Astrocyte (in vitro differentiated cells and primary cell): Measurements from ENCODE around the gene DNAH17. TPM values are rescaled to one million over a fixed set of nuclear protein-coding genes. Genes with fewer than 3 reads are reported as not detected.

Experiments used
- DNase-seq: peaks from one replicate; pipeline ENCODE4 v3.0.0-alpha.2; 2010; ENCODE audit warnings: low read depth
- FAIRE-seq: peaks from 2 replicates; lab custom pipeline; 2011; peaks lifted over from hg19 to GRCh38; lab: Jason Lieb, UNC
- H2AFZ ChIP-seq: 2 replicates; pipeline ENCODE4 v1.6.0; 2012; ENCODE audit warnings: low read depth, low read length, inconsistent platforms
- H3K27ac ChIP-seq: 2 replicates; pipeline ENCODE4 v1.5.1; 2011; ENCODE audit warnings: low read depth, low read length, inconsistent platforms
- H3K27me3 ChIP-seq: 2 replicates; pipeline ENCODE4 v1.6.0; 2011; ENCODE audit warnings: low read length, inconsistent platforms; ENCODE audit not compliant: insufficient read depth
- H3K36me3 ChIP-seq: 2 replicates; pipeline ENCODE4 v1.5.1; 2011; ENCODE audit warnings: low read length, inconsistent platforms; ENCODE audit not compliant: insufficient read depth
- H3K4me1 ChIP-seq: 2 replicates; pipeline ENCODE4 v1.5.1; 2011; ENCODE audit warnings: low read length, inconsistent platforms; ENCODE audit not compliant: insufficient read depth
- H3K4me2 ChIP-seq: 2 replicates; pipeline ENCODE4 v1.6.0; 2012; ENCODE audit warnings: low read length, inconsistent platforms
- H3K4me3 ChIP-seq: 2 replicates; pipeline ENCODE4 v1.5.1; 2011; ENCODE audit warnings: low read depth, mild to moderate bottlenecking, low read length, inconsistent platforms; ENCODE audit not compliant: insufficient read depth
- H3K79me2 ChIP-seq: 2 replicates; pipeline ENCODE4 v1.6.0; 2012; ENCODE audit warnings: mild to moderate bottlenecking, low read length, inconsistent platforms; ENCODE audit not compliant: insufficient read depth
- H3K9ac ChIP-seq: 2 replicates; pipeline ENCODE4 v1.6.0; 2012; ENCODE audit warnings: mild to moderate bottlenecking, low read length, inconsistent platforms
- H3K9me3 ChIP-seq: 2 replicates; pipeline ENCODE4 v1.5.1; 2012; ENCODE audit warnings: low read depth, mild to moderate bottlenecking, low read length, inconsistent platforms; ENCODE audit not compliant: insufficient read depth
- H4K20me1 ChIP-seq: 2 replicates; pipeline ENCODE4 v1.6.0; 2012; ENCODE audit warnings: low read length, inconsistent platforms; ENCODE audit not compliant: insufficient read depth
- H3K27ac Mint-ChIP-seq: one replicate; pipeline ENCODE4 v1.8.0; 2021; ENCODE audit warnings: mild to moderate bottlenecking, mixed read lengths; ENCODE audit not compliant: unreplicated experiment
- H3K27me3 Mint-ChIP-seq: one replicate; pipeline ENCODE4 v1.8.0; 2021; ENCODE audit warnings: low read depth, mixed read lengths; ENCODE audit not compliant: unreplicated experiment
- H3K36me3 Mint-ChIP-seq: one replicate; pipeline ENCODE4 v1.8.0; 2021; ENCODE audit warnings: low read depth, mixed read lengths; ENCODE audit not compliant: unreplicated experiment
- H3K4me1 Mint-ChIP-seq: one replicate; pipeline ENCODE4 v1.8.0; 2021; ENCODE audit warnings: low read depth, mixed read lengths; ENCODE audit not compliant: unreplicated experiment
- H3K4me3 Mint-ChIP-seq: one replicate; pipeline ENCODE4 v1.8.0; 2021; ENCODE audit warnings: mild to moderate bottlenecking, moderate library complexity, mixed read lengths; ENCODE audit not compliant: unreplicated experiment
- H3K9me3 Mint-ChIP-seq: one replicate; pipeline ENCODE4 v1.8.0; 2021; ENCODE audit warnings: mild to moderate bottlenecking, mixed read lengths; ENCODE audit not compliant: unreplicated experiment
- EZH2 ChIP-seq: IDR thresholded peaks from 2 replicates; pipeline ENCODE4 v1.6.1; 2012; ENCODE audit warnings: mild to moderate bottlenecking, low read length, inconsistent platforms; ENCODE audit not compliant: insufficient read depth
- total RNA-seq: library from RNA; stranded (reverse); gene quantifications from 2 replicates; pipeline ENCODE4 v1.2.1, GENCODE V29; 2021
- TF ChIP-seq, protein P1 (sequence below): IDR thresholded peaks from 2 replicates; pipeline ENCODE4 v1.5.1; 2011; ENCODE audit warnings: low read depth, mild to moderate bottlenecking, inconsistent platforms, low read length, moderate library complexity; ENCODE audit not compliant: insufficient read depth

DNAH17 gene
- total RNA-seq, 1 donor from 2014 or later: 0.14 TPM

DNA sequence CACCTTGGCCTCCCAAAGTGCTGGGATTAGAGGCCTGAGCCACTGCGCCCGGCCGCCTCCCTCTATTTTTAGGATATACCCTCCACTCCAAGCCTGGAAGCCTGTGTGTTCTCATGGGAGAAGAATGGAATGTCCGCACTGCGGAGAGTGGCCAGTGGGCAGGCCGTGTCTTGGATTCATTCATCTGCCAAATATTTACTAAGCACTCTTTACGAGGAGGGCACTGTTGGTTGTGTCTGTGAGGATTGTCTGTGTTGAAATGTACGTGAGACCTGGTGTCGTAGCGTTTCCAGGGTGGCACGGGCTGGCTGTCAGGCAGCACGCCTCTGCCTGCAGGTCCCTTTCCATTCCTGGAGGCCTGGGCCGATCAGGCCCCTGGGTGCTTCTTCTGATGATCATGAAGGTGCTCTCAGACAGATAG is 179.5 kb downstream of the DNAH17 start:
- Histone ChIP-seq H3K4me2 (peak overlapping the region; percentile 58), H3K9me3 (no peaks in the 10 kb centered on the region), H4K20me1 (peaks cover 66% of the 10 kb centered on the region), H3K79me2 (peaks cover 59% of the 10 kb centered on the region), H3K27ac (peak overlapping the region; percentile 47), H2AFZ (no peak overlapping the region), H3K4me1 (peaks cover 8% of the 10 kb centered on the region), H3K9ac (peak overlapping the region; percentile 12), H3K27me3 (no peaks in the 10 kb centered on the region), H3K4me3 (no peak overlapping the region), H3K36me3 (peaks cover 26% of the 10 kb centered on the region)
- FAIRE-seq (no peak), DNase-seq (peak; percentile 76)
- Mint-ChIP-seq H3K4me1 (peaks cover 49% of the 10 kb centered on the region), H3K27ac (peak overlapping the region; percentile 47), H3K36me3 (peaks cover 35% of the 10 kb centered on the region), H3K9me3 (no peaks in the 10 kb centered on the region), H3K27me3 (no peaks in the 10 kb centered on the region), H3K4me3 (peak overlapping the region; percentile 62)
- no peak for TF ChIP-seq EZH2
- TF ChIP-seq, protein P1, sequence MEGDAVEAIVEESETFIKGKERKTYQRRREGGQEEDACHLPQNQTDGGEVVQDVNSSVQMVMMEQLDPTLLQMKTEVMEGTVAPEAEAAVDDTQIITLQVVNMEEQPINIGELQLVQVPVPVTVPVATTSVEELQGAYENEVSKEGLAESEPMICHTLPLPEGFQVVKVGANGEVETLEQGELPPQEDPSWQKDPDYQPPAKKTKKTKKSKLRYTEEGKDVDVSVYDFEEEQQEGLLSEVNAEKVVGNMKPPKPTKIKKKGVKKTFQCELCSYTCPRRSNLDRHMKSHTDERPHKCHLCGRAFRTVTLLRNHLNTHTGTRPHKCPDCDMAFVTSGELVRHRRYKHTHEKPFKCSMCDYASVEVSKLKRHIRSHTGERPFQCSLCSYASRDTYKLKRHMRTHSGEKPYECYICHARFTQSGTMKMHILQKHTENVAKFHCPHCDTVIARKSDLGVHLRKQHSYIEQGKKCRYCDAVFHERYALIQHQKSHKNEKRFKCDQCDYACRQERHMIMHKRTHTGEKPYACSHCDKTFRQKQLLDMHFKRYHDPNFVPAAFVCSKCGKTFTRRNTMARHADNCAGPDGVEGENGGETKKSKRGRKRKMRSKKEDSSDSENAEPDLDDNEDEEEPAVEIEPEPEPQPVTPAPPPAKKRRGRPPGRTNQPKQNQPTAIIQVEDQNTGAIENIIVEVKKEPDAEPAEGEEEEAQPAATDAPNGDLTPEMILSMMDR: no peak

DNA sequence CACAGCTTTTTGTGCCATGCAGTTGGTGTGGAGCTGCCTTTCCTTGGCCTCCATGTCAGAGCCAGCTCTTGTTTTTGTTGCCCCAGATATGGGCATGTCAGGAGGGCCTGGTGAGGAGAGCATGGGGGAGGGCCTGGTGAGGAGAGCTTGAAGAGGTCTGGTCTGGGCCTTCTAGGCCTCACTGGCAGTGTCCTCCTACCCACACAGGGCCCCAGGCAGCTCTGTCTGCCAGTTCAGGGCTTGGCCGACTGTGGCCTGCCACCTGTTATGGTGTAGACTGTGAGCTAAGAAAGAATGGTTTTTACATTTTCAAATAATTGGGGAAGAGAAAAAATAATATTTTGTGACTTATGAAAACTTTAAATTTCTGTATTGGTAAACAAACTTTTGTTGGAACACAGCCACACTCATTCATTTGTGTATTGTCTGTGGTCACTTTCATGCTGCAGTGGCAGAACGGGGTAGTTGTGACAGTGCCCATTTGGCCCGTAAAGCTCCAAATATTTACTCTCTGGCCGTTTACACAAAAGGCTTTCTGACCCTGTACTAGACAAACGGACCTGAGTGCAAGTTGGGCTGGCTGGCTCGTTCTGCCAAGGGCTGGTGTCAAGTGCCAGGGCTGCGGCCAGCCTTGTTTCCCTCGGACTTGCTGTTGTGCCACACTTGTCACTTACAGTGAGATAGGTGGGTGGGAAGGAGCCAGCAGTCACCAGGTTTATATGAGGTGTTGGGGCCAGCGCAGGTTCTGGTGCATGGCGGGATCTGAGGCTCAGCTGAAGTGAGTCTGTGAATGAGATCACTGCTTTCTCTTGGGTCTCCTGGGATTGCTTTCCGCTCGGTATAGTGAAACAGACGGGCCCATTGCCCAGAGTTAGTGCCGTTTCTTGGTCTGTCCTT is 180.5 kb downstream of the DNAH17 start:
- Mint-ChIP-seq H3K27ac (peak overlapping the region; percentile 41), H3K4me1 (peaks cover 54% of the 10 kb centered on the region), H3K27me3 (no peaks in the 10 kb centered on the region), H3K36me3 (peaks cover 37% of the 10 kb centered on the region), H3K9me3 (no peaks in the 10 kb centered on the region), H3K4me3 (no peak overlapping the region)
- TF ChIP-seq EZH2: no peak
- TF ChIP-seq, protein P1: no peak
- no peak for DNase-seq
- Histone ChIP-seq H3K27ac (peak overlapping the region; percentile 22), H2AFZ (no peak overlapping the region), H3K36me3 (peaks cover 24% of the 10 kb centered on the region), H3K27me3 (no peaks in the 10 kb centered on the region), H3K9ac (peak overlapping the region; percentile 47), H4K20me1 (peaks cover 69% of the 10 kb centered on the region), H3K4me3 (no peak overlapping the region), H3K4me2 (no peak overlapping the region), H3K79me2 (peaks cover 68% of the 10 kb centered on the region), H3K4me1 (peaks cover 17% of the 10 kb centered on the region), H3K9me3 (no peaks in the 10 kb centered on the region)
- FAIRE-seq: no peak

DNA sequence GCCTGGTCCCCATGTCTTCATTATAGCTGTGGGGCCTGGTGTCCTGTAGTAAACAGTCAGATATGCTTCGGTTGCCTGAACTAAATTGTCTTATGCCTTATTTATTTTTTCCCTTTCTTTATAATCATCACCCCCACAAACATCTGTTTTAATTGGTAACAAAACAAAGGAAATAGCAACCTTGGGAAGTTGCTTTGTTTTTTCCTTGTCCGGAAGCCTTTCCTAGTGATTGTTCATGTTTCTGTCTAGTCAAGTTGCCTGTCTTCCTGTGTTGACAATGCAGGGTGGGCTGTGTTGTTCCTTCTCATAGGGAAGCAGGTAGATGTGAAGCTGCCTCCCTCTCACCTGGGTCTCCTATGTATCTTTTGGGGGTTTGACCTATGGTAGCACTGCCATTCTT is 182.0 kb downstream of the DNAH17 start:
- no peak overlapping the region for H3K4me3 Mint-ChIP-seq
- no peaks in the 10 kb centered on the region for H3K9me3 Mint-ChIP-seq
- H3K4me1 Mint-ChIP-seq: peaks cover 55% of the 10 kb centered on the region

More for the DNA sequence above, 182.0 kb downstream of the DNAH17 start:
- TF ChIP-seq, protein P1: no peak
- no peak for TF ChIP-seq EZH2
- Histone ChIP-seq H2AFZ (no peak overlapping the region), H3K79me2 (peaks cover 80% of the 10 kb centered on the region), H3K9me3 (no peaks in the 10 kb centered on the region), H4K20me1 (peaks cover 69% of the 10 kb centered on the region), H3K27ac (no peak overlapping the region), H3K4me3 (no peak overlapping the region), H3K4me1 (peaks cover 31% of the 10 kb centered on the region), H3K4me2 (no peak overlapping the region), H3K27me3 (no peaks in the 10 kb centered on the region), H3K9ac (no peak overlapping the region), H3K36me3 (peaks cover 22% of the 10 kb centered on the region)
- H3K36me3 Mint-ChIP-seq: peaks cover 28% of the 10 kb centered on the region
- FAIRE-seq: no peak
- peak overlapping the region; percentile 34 for H3K27ac Mint-ChIP-seq
- no peaks in the 10 kb centered on the region for H3K27me3 Mint-ChIP-seq
- no peak for DNase-seq
